K562 (cell line): ENCODE results near the gene DGCR8. TPM values are rescaled to one million over a fixed set of nuclear protein-coding genes. Genes with fewer than 3 reads are reported as not detected.

Source experiments
- BACH1 ChIP-seq: fragments of 200-800 bp; sonication (Bioruptor generic); IDR thresholded peaks from 2 replicates; pipeline ENCODE4 v1.6.1; 2016; ENCODE audit warnings: missing genetic modification characterization, missing compliant biosample characterization
- CTCF ChIP-seq, 3 experiments: IDR thresholded peaks in 2 of 3; conservative IDR thresholded peaks in 1 of 3; 2 replicates each; pipeline ENCODE4 v1.5.1; 2011 to 2012; ENCODE audit warnings: low read length in 3 of 3, mild to moderate bottlenecking in 3 of 3, control low read depth in 2 of 3, improper control_type of control experiment in 1 of 3, inconsistent platforms in 1 of 3, low read depth in 1 of 3, mixed read lengths in 1 of 3, moderate library complexity in 1 of 3; ENCODE audit not compliant: insufficient read depth in 2 of 3
- EWSR1 ChIP-seq: fragments of 450-650 bp; IDR thresholded peaks from 2 replicates; pipeline ENCODE4 v1.6.1; 2018; ENCODE audit warnings: borderline replicate concordance, mild to moderate bottlenecking, low read depth, moderate library complexity; ENCODE audit not compliant: partially characterized antibody
- HDAC2 ChIP-seq: fragments of 450-650 bp; IDR thresholded peaks from 2 replicates; pipeline ENCODE4 v1.6.1; 2016; ENCODE audit warnings: mild to moderate bottlenecking
- HMGN3 ChIP-seq: IDR thresholded peaks from 2 replicates; pipeline ENCODE4 v1.6.1; 2011; ENCODE audit warnings: borderline replicate concordance, low read depth, mild to moderate bottlenecking, mixed read lengths, low read length; ENCODE audit not compliant: insufficient read length; ENCODE audit errors: extremely low read depth
- JUND ChIP-seq, 2 experiments: IDR thresholded peaks; 2 replicates in 1 of 2; 3 replicates in 1 of 2; pipeline ENCODE4 v1.6.1; 2011; ENCODE audit warnings: borderline replicate concordance in 2 of 2, low read depth in 2 of 2, low read length in 2 of 2, improper control_type of control experiment in 1 of 2, missing biosample characterization in 1 of 2, missing genetic modification characterization in 1 of 2, missing genetic modification reagents in 1 of 2
- LEF1 ChIP-seq: fragments of 450-650 bp; IDR thresholded peaks from 2 replicates; pipeline ENCODE4 v1.6.1; 2016; ENCODE audit warnings: mild to moderate bottlenecking
- NBN ChIP-seq: fragments of 450-650 bp; IDR thresholded peaks from 2 replicates; pipeline ENCODE4 v1.6.1; 2016; ENCODE audit warnings: low read depth, mild to moderate bottlenecking
- PHF21A ChIP-seq: fragments of 450-650 bp; IDR thresholded peaks from 2 replicates; pipeline ENCODE4 v1.6.1; 2017; ENCODE audit warnings: low read depth, borderline replicate concordance
- RBM17 ChIP-seq: fragments of 200-400 bp; formaldehyde crosslinking; IDR thresholded peaks from 2 replicates; pipeline ENCODE4 v1.6.1; 2017; ENCODE audit warnings: low read depth, mild to moderate bottlenecking, low read length, borderline replicate concordance
- SNRNP70 ChIP-seq: fragments of 200-400 bp; formaldehyde crosslinking; optimal IDR thresholded peaks from 2 replicates; pipeline ENCODE3; 2017; ENCODE audit warnings: low read depth, low read length
- TAL1 ChIP-seq: fragments of 450-650 bp; IDR thresholded peaks from 2 replicates; pipeline ENCODE4 v1.6.1; 2016; ENCODE audit warnings: mild to moderate bottlenecking
- ZBTB7A ChIP-seq: IDR thresholded peaks from 2 replicates; pipeline ENCODE4 v1.6.1; 2011; ENCODE audit warnings: low read depth, mild to moderate bottlenecking, low read length, moderate library complexity, borderline replicate concordance; ENCODE audit not compliant: control insufficient read depth
- ZFX ChIP-seq: sonication (generic); formaldehyde crosslinking; IDR thresholded peaks from 2 replicates; pipeline ENCODE4 v1.8.0; 2022; ENCODE audit warnings: mild to moderate bottlenecking, missing genetic modification reagents, moderate library complexity
- ZNF133 ChIP-seq: fragments of 250-450 bp; sonication (Bioruptor Pico); IDR thresholded peaks from 2 replicates; pipeline ENCODE4 v1.4.0; 2020; ENCODE audit warnings: mild to moderate bottlenecking
- ZNF140 ChIP-seq: fragments of 250-450 bp; sonication (Bioruptor Pico); IDR thresholded peaks from 2 replicates; pipeline ENCODE4 v1.8.0; 2021; ENCODE audit warnings: moderate library complexity, mild to moderate bottlenecking, inconsistent platforms
- ZNF253 ChIP-seq: fragments of 250-450 bp; sonication (Bioruptor Pico); conservative IDR thresholded peaks from 2 replicates; pipeline ENCODE4 v1.6.1; 2021; ENCODE audit warnings: mild to moderate bottlenecking
- ZNF282 ChIP-seq: sonication (generic); formaldehyde crosslinking; IDR thresholded peaks from 2 replicates; pipeline ENCODE4 v1.8.1; 2023; ENCODE audit warnings: missing genetic modification reagents
- ZNF639 ChIP-seq, 2 experiments: fragments of 200-800 bp in 1 of 2; sonication (Bioruptor generic) in 1 of 2; sonication (generic) in 1 of 2; formaldehyde crosslinking in 1 of 2; IDR thresholded peaks in 1 of 2; conservative IDR thresholded peaks in 1 of 2; 2 replicates each; pipeline versions ENCODE4 v1.5.0 to v1.6.1; 2016 to 2020; ENCODE audit warnings: missing compliant biosample characterization in 1 of 2, missing genetic modification characterization in 1 of 2, missing genetic modification reagents in 1 of 2
- polyA plus RNA-seq, 8 experiments: library from polyadenylated mRNA; depleted of rRNA in 4 of 8; stranded (reverse) in 5 of 8; unstranded in 3 of 8; fragments of >200 nt; fragmentation: Nextera tagmentation in 2 of 8; fragmentation: Illumina TruSeq in 1 of 8; extraction: Ambion mirVana in 2 of 8; extraction: Trizol in 1 of 8; gene quantifications; 2 replicates each; pipeline versions ENCODE4 v1.2.1 to v1.2.3, GENCODE V29; 2011 to 2014; ENCODE audit warnings: inconsistent platforms in 1 of 8, missing spikeins in 1 of 8
- total RNA-seq, 7 experiments: library from RNA; depleted of rRNA in 6 of 7; stranded (reverse); fragments of >200 nt in 6 of 7; fragmentation: Illumina TruSeq in 2 of 7; extraction: Trizol in 2 of 7; gene quantifications; 2 replicates each; pipeline versions ENCODE4 v1.2.1 to v1.2.3, GENCODE V29; 2011 to 2021; ENCODE audit warnings: low replicate concordance in 1 of 7
- TF ChIP-seq, protein P1 (sequence below): fragments of 250-450 bp; sonication (Bioruptor Pico); IDR thresholded peaks from 2 replicates; pipeline ENCODE4 v1.8.0; 2022; ENCODE audit warnings: moderate library complexity, mild to moderate bottlenecking, inconsistent platforms
- TF ChIP-seq, protein P2 (sequence below): sonication (generic); formaldehyde crosslinking; IDR thresholded peaks from 2 replicates; pipeline ENCODE4 v1.8.0; 2022; ENCODE audit warnings: mild to moderate bottlenecking, missing genetic modification reagents
- TF ChIP-seq, protein P3 (sequence below): fragments of 450-650 bp; formaldehyde crosslinking; IDR thresholded peaks from 2 replicates; pipeline ENCODE4 v1.4.0; 2020; ENCODE audit warnings: mild to moderate bottlenecking, moderate library complexity

DGCR8 gene
- total and polyA plus RNA-seq, 9 of the 15 experiments (the other 6 are each of a cell fraction or from before 2014, with no cell fraction given): 5.9 to 144 (median 80.1) TPM

DNA sequence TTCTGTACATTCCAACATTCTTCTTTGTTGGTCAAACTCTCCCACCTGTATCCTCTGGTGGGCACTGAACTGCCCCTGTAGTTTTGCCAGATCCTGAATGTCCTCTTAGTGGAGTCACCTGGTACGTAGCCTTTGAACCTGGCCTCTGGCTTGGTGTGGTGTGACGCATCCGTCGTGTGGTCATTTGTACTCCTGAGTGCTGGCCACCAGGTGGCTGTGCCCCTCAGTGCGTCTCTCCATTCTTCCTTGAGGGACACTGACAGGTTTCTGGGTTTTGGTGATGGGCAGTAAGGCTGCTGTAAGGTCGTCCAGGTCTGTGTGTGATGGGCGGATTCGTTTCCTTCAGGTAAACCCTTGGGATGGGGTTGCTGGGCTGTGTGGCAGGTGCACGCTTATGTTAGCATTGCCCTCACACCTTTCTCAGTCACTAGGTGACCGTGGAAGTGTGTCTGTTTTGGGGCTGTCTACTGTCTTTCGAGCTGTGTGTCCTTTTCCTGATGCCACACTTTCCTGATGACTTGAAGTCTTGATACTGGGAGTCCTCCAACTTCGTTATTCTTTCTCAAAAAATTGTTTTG is 22.3 kb downstream of the DGCR8 start (continued):
- no peak for TF ChIP-seq ZNF639 (CRISPR knock-in tag; conservative IDR thresholded peaks at IDR 0.05 in 1 of 2, IDR thresholded peaks at IDR 0.05 in 1 of 2)
- TF ChIP-seq HDAC2: no peak
- no peak for TF ChIP-seq TAL1
- TF ChIP-seq BACH1 (tag): no peak
- TF ChIP-seq NBN: no peak
- no peak for TF ChIP-seq HMGN3
- TF ChIP-seq ZNF253 (CRISPR knock-in tag): no peak
- peak; percentile 42 to 56 (median 54); a peak in 5 of 6 replicates for TF ChIP-seq CTCF (IDR thresholded peaks at IDR 0.05 in 2 of 3, conservative IDR thresholded peaks at IDR 0.05 in 1 of 3; ENCODE audit: insufficient read depth in 2 of 3, low read depth in 1 of 3, low read length in 3 of 3)
- TF ChIP-seq, protein P1, sequence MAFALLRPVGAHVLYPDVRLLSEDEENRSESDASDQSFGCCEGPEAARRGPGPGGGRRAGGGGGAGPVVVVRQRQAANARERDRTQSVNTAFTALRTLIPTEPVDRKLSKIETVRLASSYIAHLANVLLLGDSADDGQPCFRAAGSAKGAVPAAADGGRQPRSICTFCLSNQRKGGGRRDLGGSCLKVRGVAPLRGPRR (CRISPR knock-in tag): no peak
- TF ChIP-seq RBM17: no peak
- TF ChIP-seq EWSR1: no peak
- TF ChIP-seq LEF1: no peak
- TF ChIP-seq ZNF133 (CRISPR knock-in tag): no peak
- TF ChIP-seq, protein P2, sequence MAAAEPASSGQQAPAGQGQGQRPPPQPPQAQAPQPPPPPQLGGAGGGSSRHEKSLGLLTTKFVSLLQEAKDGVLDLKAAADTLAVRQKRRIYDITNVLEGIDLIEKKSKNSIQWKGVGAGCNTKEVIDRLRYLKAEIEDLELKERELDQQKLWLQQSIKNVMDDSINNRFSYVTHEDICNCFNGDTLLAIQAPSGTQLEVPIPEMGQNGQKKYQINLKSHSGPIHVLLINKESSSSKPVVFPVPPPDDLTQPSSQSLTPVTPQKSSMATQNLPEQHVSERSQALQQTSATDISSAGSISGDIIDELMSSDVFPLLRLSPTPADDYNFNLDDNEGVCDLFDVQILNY (CRISPR knock-in tag): 0 out of 2 replicates have a peak, but pooled peaks have one; percentile 27
- TF ChIP-seq SNRNP70: no peak
- TF ChIP-seq, protein P3, sequence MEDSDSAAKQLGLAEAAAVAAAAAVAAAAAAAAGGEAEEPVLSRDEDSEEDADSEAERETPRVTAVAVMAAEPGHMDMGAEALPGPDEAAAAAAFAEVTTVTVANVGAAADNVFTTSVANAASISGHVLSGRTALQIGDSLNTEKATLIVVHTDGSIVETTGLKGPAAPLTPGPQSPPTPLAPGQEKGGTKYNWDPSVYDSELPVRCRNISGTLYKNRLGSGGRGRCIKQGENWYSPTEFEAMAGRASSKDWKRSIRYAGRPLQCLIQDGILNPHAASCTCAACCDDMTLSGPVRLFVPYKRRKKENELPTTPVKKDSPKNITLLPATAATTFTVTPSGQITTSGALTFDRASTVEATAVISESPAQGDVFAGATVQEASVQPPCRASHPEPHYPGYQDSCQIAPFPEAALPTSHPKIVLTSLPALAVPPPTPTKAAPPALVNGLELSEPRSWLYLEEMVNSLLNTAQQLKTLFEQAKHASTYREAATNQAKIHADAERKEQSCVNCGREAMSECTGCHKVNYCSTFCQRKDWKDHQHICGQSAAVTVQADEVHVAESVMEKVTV (CRISPR knock-in tag): no peak
- TF ChIP-seq JUND (IDR thresholded peaks at IDR 0.05; ENCODE audit: borderline replicate concordance, low read depth, low read length): no peak
- TF ChIP-seq JUND (tag; IDR thresholded peaks at IDR 0.05; ENCODE audit: borderline replicate concordance, low read depth, low read length): no peak
- no peak for TF ChIP-seq PHF21A
- TF ChIP-seq ZBTB7A: no peak
- TF ChIP-seq ZNF140 (CRISPR knock-in tag): no peak
- TF ChIP-seq ZFX (CRISPR knock-in tag): no peak
- TF ChIP-seq ZNF282 (CRISPR knock-in tag): 0 out of 2 replicates have a peak, but pooled peaks have one; percentile 76
